Stimulated activated CD8-positive, alpha-beta memory T cell treated with anti-CD3 and anti-CD28 coated beads, Interleukin-7, amount 100 ng/mL, for 48 hours (primary cell): ENCODE results near the gene CCDC38.

Experiments
- DNase-seq, 2 donors: peaks; one replicate each; pipeline ENCODE4 v3.0.0-alpha.2; 2020; ENCODE audit warnings: low read depth in 1 of 2; ENCODE audit errors: extremely low read depth in 1 of 2

The CCDC38 gene

DNA sequence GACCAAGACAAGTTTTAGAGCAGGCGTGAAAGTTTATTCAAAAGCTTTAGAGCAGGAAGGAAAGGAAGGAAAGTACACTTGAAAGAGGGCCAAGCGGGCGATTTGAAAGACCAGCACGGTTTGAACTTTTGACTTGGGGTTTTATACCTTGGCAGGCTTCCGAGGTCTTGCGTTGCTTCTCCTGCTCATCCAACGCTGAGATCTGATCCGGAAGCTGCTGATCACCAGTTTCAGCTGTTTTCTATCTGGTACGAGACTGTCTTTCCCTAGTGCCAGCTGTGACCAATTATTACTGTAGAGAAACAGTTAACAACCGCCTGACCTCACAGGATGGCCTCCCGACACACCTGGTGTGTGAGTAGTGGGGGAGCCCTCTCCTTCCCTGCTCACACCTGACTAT, 104.3 kb downstream of the CCDC38 start:
- DNase-seq: no peak

DNA sequence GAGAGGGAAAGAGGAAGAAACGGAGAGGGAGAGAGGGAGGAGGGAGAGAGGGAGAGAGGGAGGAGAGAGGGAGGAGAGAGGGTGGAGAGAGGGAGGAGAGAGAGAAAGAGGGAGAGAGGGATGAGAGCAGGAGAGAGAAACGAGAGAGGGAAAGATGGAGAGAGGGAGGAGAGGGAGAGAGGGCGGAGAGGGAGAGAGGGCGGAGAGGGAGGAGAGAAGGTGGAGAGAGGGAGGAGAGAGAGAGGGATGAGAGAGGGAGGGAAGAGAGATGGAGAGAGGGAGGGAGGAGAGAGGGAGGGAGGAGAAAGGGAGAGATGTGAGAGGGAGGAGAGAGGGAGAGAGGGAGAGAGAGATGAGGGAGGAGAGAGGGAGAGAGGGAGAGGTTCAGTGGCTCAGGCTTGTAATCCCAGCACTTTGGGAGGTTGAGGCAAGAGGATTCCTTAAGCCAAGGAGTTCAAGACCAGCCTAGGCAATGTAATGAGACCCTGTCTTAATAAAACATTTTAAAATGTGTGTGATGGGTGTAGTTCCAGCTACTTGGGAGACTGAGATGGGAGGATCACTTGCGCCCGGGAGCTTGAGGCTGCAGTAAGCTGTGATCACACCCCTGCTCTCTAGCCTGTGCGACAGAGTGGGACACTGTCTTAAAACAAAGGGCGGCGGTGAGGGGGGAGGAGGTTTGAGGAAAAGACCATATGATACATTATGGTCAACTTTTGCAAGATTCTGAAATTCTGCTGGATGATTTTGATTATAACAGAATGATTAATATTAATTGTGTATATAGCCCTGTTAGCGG, 105.0 kb downstream of the CCDC38 start:
- no peak for DNase-seq

DNA sequence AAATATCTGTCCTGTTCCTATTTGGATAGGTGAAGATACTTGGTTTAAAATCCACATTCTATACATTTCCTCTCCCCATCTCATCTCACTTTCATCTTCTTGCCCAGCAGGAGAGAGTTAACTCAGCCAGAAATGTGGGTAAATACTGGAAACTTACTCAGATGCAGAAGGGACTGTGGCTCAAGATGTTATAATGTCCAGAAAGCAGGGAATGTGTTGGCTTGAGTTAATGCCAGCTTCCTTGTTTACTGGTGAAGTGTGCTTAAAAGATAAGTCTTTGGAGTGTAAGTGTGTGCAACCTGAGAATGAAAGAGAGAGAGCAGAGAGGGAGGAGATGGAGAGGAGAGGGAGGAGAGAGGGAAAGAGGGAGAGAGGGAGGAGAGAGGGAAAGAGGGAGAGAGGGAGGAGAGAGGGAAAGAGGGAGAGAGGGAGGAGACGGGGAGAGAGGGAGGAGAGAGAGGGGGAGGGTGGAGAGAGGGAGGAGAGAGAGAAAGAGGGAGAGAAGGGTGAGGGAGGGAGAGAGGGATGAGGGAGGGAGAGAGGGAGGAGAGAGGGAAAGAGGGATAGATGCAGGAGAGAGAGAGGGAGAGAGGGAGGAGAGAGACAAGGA, 105.7 kb downstream of the CCDC38 start:
- DNase-seq: no peak

DNA sequence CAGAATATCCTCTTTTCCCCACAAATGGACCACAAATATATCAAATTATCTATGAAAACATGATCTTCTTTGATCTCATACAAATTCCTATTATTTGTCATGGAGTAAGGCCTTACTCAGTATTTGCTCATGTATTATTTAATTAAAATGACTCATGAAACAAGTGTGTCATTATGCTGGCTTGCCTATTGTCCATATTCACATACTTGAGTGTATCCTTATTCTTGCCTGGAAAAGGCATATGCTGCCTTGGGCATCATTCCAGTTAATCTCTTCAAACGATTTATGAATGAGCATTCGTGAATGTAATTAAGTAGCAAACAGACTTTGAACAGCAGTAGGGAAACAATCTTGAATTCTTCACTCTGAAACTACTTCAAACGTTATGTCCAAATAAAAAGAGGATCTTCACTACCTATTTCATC, 106.2 kb downstream of the CCDC38 start:
- no peak for DNase-seq

DNA sequence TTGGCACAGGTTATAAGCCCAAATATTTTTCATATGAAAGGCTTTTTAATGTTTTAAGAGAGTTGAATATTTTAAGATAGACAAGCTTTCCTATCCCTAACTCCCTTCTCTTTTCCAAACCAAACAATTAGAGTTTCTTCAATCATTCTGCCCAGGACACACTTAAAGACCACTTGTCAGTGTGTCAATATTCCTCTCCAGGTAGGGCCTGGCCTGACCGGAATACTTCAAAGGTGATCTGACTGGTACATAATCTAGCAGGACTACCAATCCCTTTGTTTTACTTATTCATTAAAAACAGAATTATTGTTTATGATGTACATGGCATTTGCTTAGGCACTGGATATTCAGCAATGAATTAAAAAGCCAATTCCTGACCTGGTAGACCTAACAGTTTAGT, 107.8 kb downstream of the CCDC38 start:
- no peak for DNase-seq

- no peak for DNase-seq
These were observed 111.9 kb downstream of the CCDC38 start for GRCh38 chr12:95830335-95831089.

DNA sequence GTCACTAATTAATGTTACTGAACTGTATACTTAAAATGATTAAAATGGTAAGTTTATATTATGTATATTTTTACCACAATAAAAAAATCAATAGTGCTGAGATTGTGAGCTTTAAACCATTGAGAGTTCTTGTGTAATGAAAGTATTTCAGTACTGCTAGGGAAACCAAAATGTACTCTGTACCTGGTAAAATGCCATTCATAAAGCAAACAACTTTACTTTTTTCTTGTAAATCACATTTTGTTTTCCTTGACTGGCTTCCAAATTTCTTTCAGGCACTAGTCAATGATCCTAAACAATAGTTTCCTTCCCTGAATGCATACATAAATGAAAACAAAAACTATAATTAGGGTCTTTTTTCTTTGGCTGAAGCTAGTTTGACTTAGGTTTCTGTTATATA, 113.0 kb downstream of the CCDC38 start:
- DNase-seq: no peak

GRCh38 chr12:95820096-95820703, 122.2 kb downstream of the CCDC38 start:
- DNase-seq: no peak
